Measurements from ENCODE around the gene ERC2. TPM values are rescaled to one million over a fixed set of nuclear protein-coding genes. Genes with fewer than 3 reads are reported as not detected.

ERC2 gene
- total RNA-seq, 1 donor from 2014 or later, result 48.3 TPM

DNA sequence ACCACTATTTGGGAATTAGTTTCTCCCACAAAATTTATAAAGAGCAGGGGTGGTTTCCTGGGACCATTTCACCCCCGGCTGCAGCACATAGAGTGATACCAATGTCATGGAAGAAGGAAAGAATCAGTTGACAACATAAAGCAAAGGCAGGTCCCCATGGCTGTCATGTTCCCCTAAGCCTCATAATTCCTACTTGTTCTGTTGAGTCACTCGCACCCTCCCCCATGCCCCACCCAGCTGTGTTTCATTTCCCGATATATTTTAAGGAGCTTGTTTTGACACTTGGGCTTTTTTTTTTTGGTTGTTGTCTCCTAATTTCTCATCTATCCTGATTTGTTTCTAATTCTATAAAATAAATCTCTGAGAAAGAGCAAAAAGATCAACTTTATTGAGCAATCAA, 24.9 kb downstream of the ERC2 start:
- peaks cover 4% of the 10 kb centered on the region for H3K36me3 Mint-ChIP-seq (ENCODE audit: unreplicated experiment)
- no peak for TF ChIP-seq CTCF (IDR thresholded peaks at IDR 0.05; ENCODE audit: partially characterized antibody, unreplicated experiment)
- H3K27ac Mint-ChIP-seq (ENCODE audit: unreplicated experiment), result no peak overlapping the region
- H3K4me1 Mint-ChIP-seq (ENCODE audit: low read depth, unreplicated experiment), result no peaks in the 10 kb centered on the region
- no peak for DNase-seq
- no peaks in the 10 kb centered on the region for H3K27me3 Mint-ChIP-seq (ENCODE audit: unreplicated experiment)
- H3K9me3 Mint-ChIP-seq (ENCODE audit: unreplicated experiment), result no peaks in the 10 kb centered on the region
- no peak overlapping the region for H3K4me3 Mint-ChIP-seq (ENCODE audit: unreplicated experiment)

- peaks cover 4% of the 10 kb centered on the region for H3K9me3 Mint-ChIP-seq (ENCODE audit: unreplicated experiment)
- peaks cover 2% of the 10 kb centered on the region for H3K27me3 Mint-ChIP-seq (ENCODE audit: unreplicated experiment)
- DNase-seq, result no peak
- no peak overlapping the region for H3K27ac Mint-ChIP-seq (ENCODE audit: unreplicated experiment)
- H3K4me3 Mint-ChIP-seq (ENCODE audit: unreplicated experiment), result no peak overlapping the region
- peaks cover 11% of the 10 kb centered on the region for H3K36me3 Mint-ChIP-seq (ENCODE audit: unreplicated experiment)
- no peak for TF ChIP-seq CTCF (IDR thresholded peaks at IDR 0.05; ENCODE audit: partially characterized antibody, unreplicated experiment)
- H3K4me1 Mint-ChIP-seq (ENCODE audit: low read depth, unreplicated experiment), result peaks cover 11% of the 10 kb centered on the region
Measured at GRCh38 chr3:56428667-56429066, 39.6 kb downstream of the ERC2 start.

GRCh38 chr3:56424885-56425284, 43.4 kb downstream of the ERC2 start:
- Mint-ChIP-seq H3K4me3 (ENCODE audit: unreplicated experiment) (no peak overlapping the region), H3K4me1 (ENCODE audit: low read depth, unreplicated experiment) (peaks cover 15% of the 10 kb centered on the region), H3K9me3 (ENCODE audit: unreplicated experiment) (peaks cover 4% of the 10 kb centered on the region), H3K36me3 (ENCODE audit: unreplicated experiment) (peaks cover 6% of the 10 kb centered on the region), H3K27ac (ENCODE audit: unreplicated experiment) (no peak overlapping the region), H3K27me3 (ENCODE audit: unreplicated experiment) (peaks cover 2% of the 10 kb centered on the region)
- TF ChIP-seq CTCF (IDR thresholded peaks at IDR 0.05; ENCODE audit: partially characterized antibody, unreplicated experiment), result no peak
- DNase-seq, result no peak

- Mint-ChIP-seq H3K4me1 (ENCODE audit: low read depth, unreplicated experiment) (peaks cover 15% of the 10 kb centered on the region), H3K36me3 (ENCODE audit: unreplicated experiment) (peaks cover 6% of the 10 kb centered on the region), H3K27me3 (ENCODE audit: unreplicated experiment) (peaks cover 2% of the 10 kb centered on the region), H3K4me3 (ENCODE audit: unreplicated experiment) (no peak overlapping the region), H3K9me3 (ENCODE audit: unreplicated experiment) (peaks cover 4% of the 10 kb centered on the region), H3K27ac (ENCODE audit: unreplicated experiment) (no peak overlapping the region)
- no peak for TF ChIP-seq CTCF (IDR thresholded peaks at IDR 0.05; ENCODE audit: partially characterized antibody, unreplicated experiment)
- no peak for DNase-seq
Measured at GRCh38 chr3:56424336-56424735, 43.9 kb downstream of the ERC2 start.

DNA sequence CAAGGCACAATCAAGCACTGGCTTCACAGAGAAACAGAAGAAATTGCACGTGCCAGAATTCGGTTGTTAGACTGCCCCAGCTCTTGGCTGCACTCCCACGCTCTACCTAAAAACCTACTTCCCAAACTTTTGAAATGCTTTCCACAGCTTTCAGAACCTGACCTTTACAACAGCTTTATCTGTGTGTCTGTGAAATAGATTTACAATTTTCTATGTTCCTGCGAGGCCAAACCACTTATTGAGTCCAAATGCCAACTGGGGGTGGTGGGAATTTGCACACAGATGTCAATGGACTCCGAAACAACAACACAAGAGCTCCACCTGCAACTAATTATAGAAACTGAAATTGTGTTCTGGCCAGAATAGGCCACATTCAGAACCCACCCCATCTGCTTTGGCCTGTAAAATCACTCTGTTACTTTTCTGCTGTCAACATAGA, 44.6 kb downstream of the ERC2 start:
- no peak for TF ChIP-seq CTCF (IDR thresholded peaks at IDR 0.05; ENCODE audit: partially characterized antibody, unreplicated experiment)
- DNase-seq, result no peak
- Mint-ChIP-seq H3K4me1 (ENCODE audit: low read depth, unreplicated experiment) (peaks cover 15% of the 10 kb centered on the region), H3K27ac (ENCODE audit: unreplicated experiment) (no peak overlapping the region), H3K36me3 (ENCODE audit: unreplicated experiment) (peaks cover 6% of the 10 kb centered on the region), H3K4me3 (ENCODE audit: unreplicated experiment) (no peak overlapping the region), H3K27me3 (ENCODE audit: unreplicated experiment) (peaks cover 2% of the 10 kb centered on the region), H3K9me3 (ENCODE audit: unreplicated experiment) (peaks cover 4% of the 10 kb centered on the region)
